ENCODE data around the gene MAGEA4. TPM values are rescaled to one million over a fixed set of nuclear protein-coding genes. Genes with fewer than 3 reads are reported as not detected.
A peak's percentile ranks its signal among the peaks of the same experiment; 100 is the strongest.

MAGEA4 gene
- total and polyA plus RNA-seq, 2 donors (not counting 3 experiments of a cell fraction or from before 2014, with no cell fraction given), result not detected

GRCh38 chrX:151973851-151974335, 61.2 kb downstream of the MAGEA4 start:
- H3K4me2 ChIP-seq (ENCODE audit: insufficient read depth, low read length), result peak overlapping the region; percentile 80
- peak; percentile 54 for DNase-seq (ENCODE audit: low read depth, low spot score)
- H3K36me3 ChIP-seq (ENCODE audit: control insufficient read depth in 2 of 2, extremely low read depth in 1 of 2, insufficient read depth in 2 of 2, low read length in 2 of 2), result peaks cover under 1 to 2% of the 10 kb centered on the region in 2 experiments
- H3K79me2 ChIP-seq (ENCODE audit: control insufficient read depth, insufficient read depth, low read length), result peaks cover 32% of the 10 kb centered on the region
- H3K9ac ChIP-seq (replicated peaks; ENCODE audit: extremely low read depth, insufficient read depth, low read length), result peak overlapping the region; percentile 43
- intact Hi-C loops (cut with micrococcal nuclease) (loop anchor here (1.0 kb wide), 1 partner anchor 10 kb away; no protein-coding TSS in a partner anchor), dilution Hi-C loops (cut with MboI; ENCODE audit: extremely low pct_ligation_motif_present, low sequenced_read_pairs) (no loop called here)
- peak; percentile 87 for FAIRE-seq
- TSS peak; percentile 31 for BruUV-seq (replicated peaks)
- H2AFZ ChIP-seq (ENCODE audit: low read depth, low read length), result no peak overlapping the region
- peak overlapping the region; percentile 41 to 67 (median 48) for H3K4me3 ChIP-seq (replicated peaks in 1 of 3; ENCODE audit: insufficient read depth in 1 of 3, low read depth in 1 of 3, low read length in 3 of 3)
- peak overlapping the region; percentile 30 for H3K27ac ChIP-seq (ENCODE audit: insufficient read depth, low read depth, low read length)
- POLR2A ChIA-PET, result interaction anchor here (1.2 to 2.0 kb wide), 2 partner anchors 10 to 144 kb away, joined by 3 to 10 read pairs; no protein-coding TSS in a partner anchor
- CTCF ChIA-PET, result interaction anchor here (1.0 to 3.0 kb wide), 3 partner anchors 147 to 659 kb away, joined by 3 to 15 read pairs (median 4); no protein-coding TSS in a partner anchor
- H3K27me3 ChIP-seq (ENCODE audit: control insufficient read depth in 2 of 2, insufficient read depth in 2 of 2, low read length in 2 of 2), result no peaks in the 10 kb centered on the region
- H3K4me1 ChIP-seq (ENCODE audit: control insufficient read depth, extremely low read depth, insufficient read depth, low read length), result peaks cover 19% of the 10 kb centered on the region
- H3K9me3 ChIP-seq (replicated peaks; ENCODE audit: control insufficient read depth, insufficient read depth, low read length), result no peaks in the 10 kb centered on the region
- TF ChIP-seq JUN (IDR thresholded peaks at IDR 0.05; ENCODE audit: borderline replicate concordance, insufficient read depth, insufficient read length, low read depth) (no peak), MAX (IDR thresholded peaks at IDR 0.05; ENCODE audit: insufficient read depth, insufficient read length) (no peak), POLR2A (IDR thresholded peaks at IDR 0.05; ENCODE audit: low read depth, low read length) (no peak), FOS (IDR thresholded peaks at IDR 0.05; ENCODE audit: borderline replicate concordance, insufficient read depth, low read length) (no peak), POLR2AphosphoS5 (IDR thresholded peaks at IDR 0.05; ENCODE audit: insufficient read depth, low read depth, low read length) (no peak), EZH2 (IDR thresholded peaks at IDR 0.05; ENCODE audit: borderline replicate concordance, low read depth, low read length, severe bottlenecking) (no peak), GATA2 (IDR thresholded peaks at IDR 0.05; ENCODE audit: insufficient read depth, insufficient read length, low read depth, low read length) (no peak), MYC (IDR thresholded peaks at IDR 0.05; ENCODE audit: low read depth, low read length) (no peak), CTCF (IDR thresholded peaks at IDR 0.05; ENCODE audit: extremely low read depth in 1 of 2, insufficient read depth in 1 of 2, low read depth in 1 of 2, low read length in 2 of 2) (no peak)
- no peaks in the 10 kb centered on the region for H3K9me1 ChIP-seq (replicated peaks; ENCODE audit: control insufficient read depth, extremely low read depth, insufficient read depth, low read length)
- no peaks in the 10 kb centered on the region for H4K20me1 ChIP-seq (replicated peaks; ENCODE audit: control insufficient read depth, extremely low read depth, insufficient read depth, low read length)

MicroRNAs encoded within 50 kb of the gene (microRNA counts, 767-probe panel; counts per million panel counts)
- microRNA hsa-miR-224-5p (723 counts per million, percentile 96 among the panel's probes with 10 or more counts), microRNA hsa-miR-452-5p (723 counts per million, percentile 96 among the panel's probes with 10 or more counts)

Small RNA genes within 50 kb of the gene (microRNA-seq; reads per million reads assigned to microRNA genes)
- gene MIR224 (ENCODE audit: borderline number of aligned reads, borderline replicate concordance), result 177 reads per million, percentile 64 among the genes with 10 or more reads in this experiment
- gene MIR452 (ENCODE audit: borderline number of aligned reads, borderline replicate concordance), result 168 reads per million, percentile 62 among the genes with 10 or more reads in this experiment

Other genes starting within 250 kb of the MAGEA4 start
- gene PRRG3, start 217.4 kb upstream of the MAGEA4 start, total RNA-seq, result not detected in 2 replicates
- gene PRRG3, start 217.4 kb upstream of the MAGEA4 start, polyA plus RNA-seq, result not detected in 2 replicates
- not detected in 2 replicates for gene FATE1, start 196.9 kb upstream of the MAGEA4 start, total RNA-seq
- gene FATE1, start 196.9 kb upstream of the MAGEA4 start, polyA plus RNA-seq, result not detected in 2 replicates
- not detected in 2 replicates for gene CNGA2, start 178.1 kb upstream of the MAGEA4 start, total RNA-seq
- gene CNGA2, start 178.1 kb upstream of the MAGEA4 start, polyA plus RNA-seq, result not detected in 2 replicates
- 6.1 and 20.2 TPM in 2 replicates for gene GABRE, start 61.8 kb downstream of the MAGEA4 start, total RNA-seq
- 29.8 and 33.4 TPM in 2 replicates for gene GABRE, start 61.8 kb downstream of the MAGEA4 start, polyA plus RNA-seq
- not detected in 2 replicates for gene MAGEA10, start 225.7 kb downstream of the MAGEA4 start, total RNA-seq
- gene MAGEA10, start 225.7 kb downstream of the MAGEA4 start, polyA plus RNA-seq, result not detected in 2 replicates